Measurements from ENCODE around the gene YWHAG.
"Not testable (repeated sequence)": the region's sequence is repeated elsewhere in the genome, so short reads cannot be mapped to it uniquely, and the experiment has no call there.

YWHAG gene

GRCh38 chr7:76292911-76293310 is 65.9 kb downstream of the YWHAG start:
- not testable (repeated sequence) for DNase-seq

GRCh38 chr7:76292213-76292573 is 66.6 kb downstream of the YWHAG start:
- peak; percentile 46 for DNase-seq

- DNase-seq, result peak; percentile 90
Measured at GRCh38 chr7:76291351-76292212, 67.2 kb downstream of the YWHAG start.

GRCh38 chr7:76290847-76291350 is 67.9 kb downstream of the YWHAG start:
- not testable (repeated sequence) for DNase-seq

- no peak for DNase-seq
Measured at GRCh38 chr7:76286842-76287403, 71.9 kb downstream of the YWHAG start.

GRCh38 chr7:76285604-76286374 is 73.0 kb downstream of the YWHAG start:
- DNase-seq, result no peak

GRCh38 chr7:76283254-76284159 is 75.3 kb downstream of the YWHAG start:
- DNase-seq, result no peak

GRCh38 chr7:76282344-76283253 is 76.2 kb downstream of the YWHAG start:
- DNase-seq, result no peak

- DNase-seq, result no peak
Measured at GRCh38 chr7:76281706-76282343, 77.0 kb downstream of the YWHAG start.

GRCh38 chr7:76281006-76281705 is 77.6 kb downstream of the YWHAG start:
- DNase-seq, result no peak

GRCh38 chr7:76280408-76280807 is 78.4 kb downstream of the YWHAG start:
- DNase-seq, result no peak

GRCh38 chr7:76278540-76278939 is 80.3 kb downstream of the YWHAG start:
- DNase-seq, result peak; percentile 31
